Ovary (tissue), 9 donors: ENCODE results near the gene CABCOCO1. TPM values are rescaled to one million over a fixed set of nuclear protein-coding genes. Genes with fewer than 3 reads are reported as not detected.

Experiments used
- DNase-seq, 5 donors: peaks; one replicate each; pipeline ENCODE4 v3.0.0-alpha.2; 2019 to 2020
- H3K27ac ChIP-seq, 2 donors: fragments of 200-600 bp; one replicate each; pipeline versions ENCODE4 v1.5.1 to v1.8.0; 2019 to 2022
- H3K27me3 ChIP-seq: fragments of 200-600 bp; one replicate; pipeline ENCODE4 v1.8.0; 2022
- H3K36me3 ChIP-seq: fragments of 200-600 bp; sonication (generic); one replicate; pipeline ENCODE4 v1.5.1; 2019
- H3K4me1 ChIP-seq: one replicate; pipeline ENCODE4 v1.8.1; 2013; ENCODE audit warnings: mild to moderate bottlenecking, moderate library complexity; ENCODE audit not compliant: insufficient read depth
- H3K4me3 ChIP-seq: fragments of 200-600 bp; sonication (generic); one replicate; pipeline ENCODE4 v1.5.1; 2017
- H3K9me3 ChIP-seq, 2 donors: fragments of 200-600 bp in 1 of 2; sonication (generic) in 1 of 2; one replicate each; pipeline versions ENCODE4 v1.5.1 to v1.8.1; 2013 to 2019; ENCODE audit warnings: mild to moderate bottlenecking in 1 of 2, moderate library complexity in 1 of 2
- EP300 ChIP-seq: sonication (generic); formaldehyde crosslinking; IDR thresholded peaks from one replicate; pipeline ENCODE4 v1.6.1; 2017; ENCODE audit warnings: antibody characterized with exemption
- POLR2A ChIP-seq: fragments of 450-650 bp; IDR thresholded peaks from one replicate; pipeline ENCODE4 v1.6.1; 2017; ENCODE audit warnings: antibody characterized with exemption, mild to moderate bottlenecking, moderate library complexity
- WGBS, 3 donors: extraction: QIAGEN DNeasy Blood & Tissue Kit in 1 of 3; methylation state at CpG; one replicate each; pipeline versions ENCODE4 v1.1.5 to v1.1.7; 2013 to 2017; 5-methylcytosine and 5-hydroxymethylcytosine counted together
- intact Hi-C, 4 donors: fragments of 100-400 bp; cut with DNase I; formaldehyde crosslinking; loops; one replicate each; pipeline versions ENCODE4 v1.11.0 to v1.15.1; 2022 to 2023
- polyA plus RNA-seq, 2 donors: library from polyadenylated mRNA; stranded (reverse); fragments of 200-250 nt in 1 of 2; fragments of 350-450 nt in 1 of 2; fragmentation: Illumina TruSeq in 1 of 2; extraction: RNeasy Lipid Tissue Mini Kit (QIAGEN cat#74804) in 1 of 2; gene quantifications; one replicate each; pipeline ENCODE4 v1.2.3, GENCODE V29; 2013 to 2014
- total RNA-seq, 7 donors: library from RNA; depleted of rRNA in 2 of 7; stranded (reverse); fragments of >200 nt in 2 of 7; fragmentation: NEBNext Ultra II Directional in 3 of 7; extraction: Animal tissue kit (Norgen Biotek cat#: 25700) in 3 of 7; gene quantifications; one replicate each; pipeline versions ENCODE4 v1.1.0 to v1.2.4, GENCODE V29; 2016 to 2023
- TF ChIP-seq, protein P1 (sequence below), 3 donors: fragments of 450-650 bp in 2 of 3; fragments of 200-600 bp in 1 of 3; IDR thresholded peaks; one replicate each; pipeline versions ENCODE4 v1.5.1 to v1.8.0; 2016 to 2022; ENCODE audit warnings: antibody characterized with exemption in 3 of 3, mild to moderate bottlenecking in 1 of 3
- donor health status: DM: no; HTN: no; CAD: no; lungs with moderate emphysema.
- donor health status: DM: no; HTN: no; CAD: no.
- donor health status: Bipolar disorder and iron deficiency.
- donor health status: DM: yes; HTN: yes; CAD: no.
- donor health status: DM: no; HTN: no; CAD: no.
- donor health status: DM: yes; HTN: yes; CAD: no.

Gene CABCOCO1
- total and polyA plus RNA-seq, 9 donors = 0.15 to 10.1 (median 0.55) TPM

GRCh38 chr10:61628875-61629513 lies 33.7 kb upstream of the CABCOCO1 start:
- Histone ChIP-seq H3K4me3 (no peak overlapping the region), H3K27ac (no peak overlapping the region), H3K9me3 (no peaks in the 10 kb centered on the region), H3K27me3 (no peaks in the 10 kb centered on the region), H3K4me1 (peaks cover 2% of the 10 kb centered on the region), H3K36me3 (no peaks in the 10 kb centered on the region)
- 28 to 35% (median 35%) methylated on average over 4 of the region's 4 CpGs for WGBS, 3 donors
- intact Hi-C loops = no loop called here
- TF ChIP-seq, protein P1, sequence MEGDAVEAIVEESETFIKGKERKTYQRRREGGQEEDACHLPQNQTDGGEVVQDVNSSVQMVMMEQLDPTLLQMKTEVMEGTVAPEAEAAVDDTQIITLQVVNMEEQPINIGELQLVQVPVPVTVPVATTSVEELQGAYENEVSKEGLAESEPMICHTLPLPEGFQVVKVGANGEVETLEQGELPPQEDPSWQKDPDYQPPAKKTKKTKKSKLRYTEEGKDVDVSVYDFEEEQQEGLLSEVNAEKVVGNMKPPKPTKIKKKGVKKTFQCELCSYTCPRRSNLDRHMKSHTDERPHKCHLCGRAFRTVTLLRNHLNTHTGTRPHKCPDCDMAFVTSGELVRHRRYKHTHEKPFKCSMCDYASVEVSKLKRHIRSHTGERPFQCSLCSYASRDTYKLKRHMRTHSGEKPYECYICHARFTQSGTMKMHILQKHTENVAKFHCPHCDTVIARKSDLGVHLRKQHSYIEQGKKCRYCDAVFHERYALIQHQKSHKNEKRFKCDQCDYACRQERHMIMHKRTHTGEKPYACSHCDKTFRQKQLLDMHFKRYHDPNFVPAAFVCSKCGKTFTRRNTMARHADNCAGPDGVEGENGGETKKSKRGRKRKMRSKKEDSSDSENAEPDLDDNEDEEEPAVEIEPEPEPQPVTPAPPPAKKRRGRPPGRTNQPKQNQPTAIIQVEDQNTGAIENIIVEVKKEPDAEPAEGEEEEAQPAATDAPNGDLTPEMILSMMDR (IDR thresholded peaks at IDR 0.05) = no peak
- TF ChIP-seq POLR2A (no peak), EP300 (no peak)
- DNase-seq = peak in 3 of 5 donors; percentile 28 to 46 (median 31)

DNA sequence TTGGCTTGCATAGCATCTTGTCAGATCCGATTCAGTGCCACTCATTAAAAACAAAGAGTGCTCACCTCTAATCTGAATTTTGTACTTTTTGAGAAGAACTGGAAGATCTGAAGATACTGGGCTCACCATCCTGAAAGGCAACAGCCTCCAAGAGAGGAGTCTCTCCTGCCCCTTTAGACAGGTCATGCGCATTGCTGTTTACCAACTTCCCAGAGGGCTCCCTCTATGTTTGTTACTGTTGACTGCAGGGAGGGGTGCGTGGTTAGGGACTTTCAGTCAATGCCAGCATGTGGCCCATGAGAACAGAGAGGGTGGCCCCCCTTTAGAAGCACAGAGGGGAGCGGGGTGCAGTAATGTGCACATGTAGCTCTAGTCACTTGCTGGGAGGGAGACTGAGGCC lies 33.2 kb upstream of the CABCOCO1 start:
- DNase-seq = no peak
- WGBS, 3 donors = 93 to 98% (median 94%) methylated on average over 4 of the region's 4 CpGs
- Histone ChIP-seq H3K27ac (no peak overlapping the region), H3K4me1 (peaks cover 2% of the 10 kb centered on the region), H3K27me3 (no peaks in the 10 kb centered on the region), H3K9me3 (no peaks in the 10 kb centered on the region), H3K36me3 (no peaks in the 10 kb centered on the region), H3K4me3 (no peak overlapping the region)
- intact Hi-C loops = no loop called here
- TF ChIP-seq POLR2A (no peak), EP300 (no peak)
- TF ChIP-seq, protein P1 (IDR thresholded peaks at IDR 0.05) = no peak

GRCh38 chr10:61632057-61632670 lies 30.6 kb upstream of the CABCOCO1 start:
- Histone ChIP-seq H3K36me3 (no peaks in the 10 kb centered on the region), H3K4me3 (no peak overlapping the region), H3K27me3 (no peaks in the 10 kb centered on the region), H3K27ac (no peak overlapping the region), H3K9me3 (no peaks in the 10 kb centered on the region), H3K4me1 (peaks cover 2% of the 10 kb centered on the region)
- WGBS, 3 donors = 96 to 97% (median 96%) methylated on average over 4 of the region's 4 CpGs
- intact Hi-C loops = no loop called here
- TF ChIP-seq, protein P1 (IDR thresholded peaks at IDR 0.05) = no peak
- TF ChIP-seq POLR2A (no peak), EP300 (no peak)
- no peak for DNase-seq

GRCh38 chr10:61633665-61634064 lies 29.1 kb upstream of the CABCOCO1 start:
- 5 to 21% (median 7%) methylated on average over 3 of the region's 3 CpGs for WGBS, 3 donors
- Histone ChIP-seq H3K27ac (no peak overlapping the region), H3K4me3 (no peak overlapping the region), H3K27me3 (no peaks in the 10 kb centered on the region), H3K9me3 (no peaks in the 10 kb centered on the region), H3K36me3 (no peaks in the 10 kb centered on the region), H3K4me1 (peaks cover 2% of the 10 kb centered on the region)
- no peak for DNase-seq
- intact Hi-C loops = no loop called here
- TF ChIP-seq, protein P1 (IDR thresholded peaks at IDR 0.05) = no peak
- TF ChIP-seq POLR2A (no peak), EP300 (no peak)
